RWPE1 (cell line): ENCODE results near the gene AQP12A.
"Not testable (repeated sequence)": the region's sequence is repeated elsewhere in the genome, so short reads cannot be mapped to it uniquely, and the experiment has no call there.

Experiments used
- CTCF ChIA-PET: fragments of 350-600 bp; sonication (Branson Sonifier 250); formaldehyde crosslinking; extraction: SDS; loops from one replicate; lab custom pipeline; 2021; lab: Yijun Ruan, JAX
- POLR2A ChIA-PET: fragments of 400-600 bp; formaldehyde crosslinking; extraction: SDS; loops from one replicate; lab custom pipeline; 2020; ENCODE audit warnings: antibody characterized with exemption; ENCODE audit not compliant: low non-redundant PET; lab: Yijun Ruan, JAX
- DNase-seq: peaks from one replicate; pipeline ENCODE4 v3.0.0; 2012; ENCODE audit warnings: low spot score
- H3K27ac ChIP-seq: fragments of 450-650 bp; 2 replicates; pipeline ENCODE4 v1.5.1; 2017
- TF ChIP-seq, protein P1 (sequence below): fragments of 450-650 bp; conservative IDR thresholded peaks from 2 replicates; pipeline ENCODE4 v1.5.1; 2017; ENCODE audit warnings: low read depth, mild to moderate bottlenecking

The AQP12A gene

GRCh38 chr2:240686460-240686859, 5.2 kb upstream of the AQP12A start:
- POLR2A ChIA-PET, result no interaction called here
- TF ChIP-seq, protein P1, sequence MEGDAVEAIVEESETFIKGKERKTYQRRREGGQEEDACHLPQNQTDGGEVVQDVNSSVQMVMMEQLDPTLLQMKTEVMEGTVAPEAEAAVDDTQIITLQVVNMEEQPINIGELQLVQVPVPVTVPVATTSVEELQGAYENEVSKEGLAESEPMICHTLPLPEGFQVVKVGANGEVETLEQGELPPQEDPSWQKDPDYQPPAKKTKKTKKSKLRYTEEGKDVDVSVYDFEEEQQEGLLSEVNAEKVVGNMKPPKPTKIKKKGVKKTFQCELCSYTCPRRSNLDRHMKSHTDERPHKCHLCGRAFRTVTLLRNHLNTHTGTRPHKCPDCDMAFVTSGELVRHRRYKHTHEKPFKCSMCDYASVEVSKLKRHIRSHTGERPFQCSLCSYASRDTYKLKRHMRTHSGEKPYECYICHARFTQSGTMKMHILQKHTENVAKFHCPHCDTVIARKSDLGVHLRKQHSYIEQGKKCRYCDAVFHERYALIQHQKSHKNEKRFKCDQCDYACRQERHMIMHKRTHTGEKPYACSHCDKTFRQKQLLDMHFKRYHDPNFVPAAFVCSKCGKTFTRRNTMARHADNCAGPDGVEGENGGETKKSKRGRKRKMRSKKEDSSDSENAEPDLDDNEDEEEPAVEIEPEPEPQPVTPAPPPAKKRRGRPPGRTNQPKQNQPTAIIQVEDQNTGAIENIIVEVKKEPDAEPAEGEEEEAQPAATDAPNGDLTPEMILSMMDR, result no peak
- CTCF ChIA-PET, result interaction anchor here (0.7 kb wide), 1 partner anchor 37 kb away, joined by 4 read pairs; no protein-coding TSS in a partner anchor
- no peak overlapping the region for H3K27ac ChIP-seq
- DNase-seq, result no peak

GRCh38 chr2:240687045-240687740, 4.5 kb upstream of the AQP12A start:
- POLR2A ChIA-PET, result no interaction called here
- CTCF ChIA-PET, result interaction anchor here (0.5 to 0.7 kb wide), 2 partner anchors 16 to 37 kb away, joined by 4 read pairs; no protein-coding TSS in a partner anchor

DNA sequence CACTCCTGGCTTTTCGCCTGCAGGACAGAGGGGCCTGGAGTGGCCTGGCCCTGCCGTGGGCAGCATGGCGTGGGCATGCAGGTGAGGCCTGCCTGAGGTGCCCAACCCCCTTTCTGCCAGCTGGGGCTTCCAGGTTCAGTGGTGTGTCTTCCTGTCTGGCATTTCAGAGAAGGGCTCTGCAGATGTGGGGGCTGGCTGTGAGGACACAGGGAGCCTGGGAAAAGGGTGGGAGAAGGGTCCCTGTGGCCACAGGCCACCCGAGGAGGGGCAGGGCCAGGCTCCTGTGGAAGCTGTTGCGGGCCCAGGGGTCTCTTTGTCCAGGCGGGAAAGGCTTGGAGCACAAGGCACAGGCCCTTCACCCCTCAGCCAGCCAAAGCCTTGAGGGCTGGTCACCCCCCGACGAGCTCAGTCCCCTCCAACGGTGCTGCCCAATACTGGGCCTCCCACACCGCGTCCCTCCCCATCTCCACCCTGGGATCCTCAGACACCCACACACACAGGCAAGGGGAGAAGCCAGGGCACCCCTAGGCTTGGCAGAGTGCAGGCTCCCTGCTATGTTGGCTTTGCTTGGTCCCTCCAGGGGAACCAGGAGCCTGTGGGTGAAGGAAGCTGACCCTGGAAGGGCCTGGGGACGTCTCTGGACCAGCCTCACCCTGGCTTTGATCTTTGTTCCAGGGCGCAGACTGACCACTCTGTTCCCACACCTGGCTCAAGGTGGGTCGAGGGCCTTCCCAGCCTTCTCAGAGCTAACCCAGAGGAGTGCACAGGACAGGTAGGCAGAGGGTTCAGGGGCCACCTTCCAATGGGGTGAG, 3.7 kb upstream of the AQP12A start:
- TF ChIP-seq, protein P1, result no peak
- POLR2A ChIA-PET, result no interaction called here
- CTCF ChIA-PET, result no interaction called here
- H3K27ac ChIP-seq, result no peak overlapping the region
- no peak for DNase-seq

More at GRCh38 chr2:240687045-240687740, 4.5 kb upstream of the AQP12A start:
- no peak overlapping the region for H3K27ac ChIP-seq
- DNase-seq, result no peak
- TF ChIP-seq, protein P1, result no peak

GRCh38 chr2:240688553-240688919, 3.1 kb upstream of the AQP12A start:
- ChIA-PET CTCF (no interaction called here), POLR2A (no interaction called here)
- DNase-seq, result no peak
- TF ChIP-seq, protein P1, result no peak
- no peak overlapping the region for H3K27ac ChIP-seq

- ChIA-PET POLR2A (no interaction called here), CTCF (interaction anchor here (0.7 kb wide), 1 partner anchor 357 kb away, joined by 3 read pairs; no protein-coding TSS in a partner anchor)
- no peak overlapping the region for H3K27ac ChIP-seq
- no peak for DNase-seq
- TF ChIP-seq, protein P1, result no peak
These were observed 1.7 kb upstream of the AQP12A start for GRCh38 chr2:240689975-240690374.

DNA sequence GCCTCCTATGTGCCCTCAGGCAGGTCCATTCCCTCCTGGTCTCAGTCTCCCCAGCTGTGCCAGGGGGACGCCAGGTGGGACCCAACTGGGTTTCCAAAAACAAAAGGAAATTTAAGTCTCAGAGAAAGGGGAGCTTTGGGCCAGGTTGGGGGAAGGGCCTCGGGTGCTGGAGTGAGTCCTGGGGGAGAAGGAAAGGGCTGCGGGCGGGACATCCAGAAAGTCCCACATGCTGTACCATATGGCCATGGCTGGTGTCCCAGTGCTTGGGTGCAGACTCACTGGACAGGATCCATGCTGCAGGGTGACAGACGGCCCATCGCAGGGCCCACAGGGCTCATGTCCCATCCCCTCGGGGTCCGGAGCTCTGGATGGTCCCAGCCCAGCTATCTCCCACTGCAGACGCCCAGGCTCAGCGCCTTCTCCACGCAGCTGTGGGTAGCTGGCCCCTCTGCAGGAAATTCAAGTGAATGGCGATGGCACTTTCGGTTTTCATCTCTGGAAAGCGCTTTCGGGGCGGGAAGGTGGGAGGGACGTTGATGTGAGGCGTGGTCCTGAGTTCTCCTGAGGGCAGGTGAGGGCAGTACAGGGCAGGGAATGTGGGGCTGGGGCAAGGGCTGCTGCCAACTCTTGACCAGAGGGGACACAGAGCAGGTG, 1.1 kb upstream of the AQP12A start:
- POLR2A ChIA-PET, H3K27ac ChIP-seq, DNase-seq: not testable (repeated sequence)
- CTCF ChIA-PET, result interaction anchor here (0.7 kb wide), 1 partner anchor 357 kb away, joined by 3 read pairs; no protein-coding TSS in a partner anchor

- CTCF ChIA-PET, POLR2A ChIA-PET, DNase-seq, H3K27ac ChIP-seq: not testable (repeated sequence)
These were observed 615 bp upstream of the AQP12A start for GRCh38 chr2:240691075-240691427.

DNA sequence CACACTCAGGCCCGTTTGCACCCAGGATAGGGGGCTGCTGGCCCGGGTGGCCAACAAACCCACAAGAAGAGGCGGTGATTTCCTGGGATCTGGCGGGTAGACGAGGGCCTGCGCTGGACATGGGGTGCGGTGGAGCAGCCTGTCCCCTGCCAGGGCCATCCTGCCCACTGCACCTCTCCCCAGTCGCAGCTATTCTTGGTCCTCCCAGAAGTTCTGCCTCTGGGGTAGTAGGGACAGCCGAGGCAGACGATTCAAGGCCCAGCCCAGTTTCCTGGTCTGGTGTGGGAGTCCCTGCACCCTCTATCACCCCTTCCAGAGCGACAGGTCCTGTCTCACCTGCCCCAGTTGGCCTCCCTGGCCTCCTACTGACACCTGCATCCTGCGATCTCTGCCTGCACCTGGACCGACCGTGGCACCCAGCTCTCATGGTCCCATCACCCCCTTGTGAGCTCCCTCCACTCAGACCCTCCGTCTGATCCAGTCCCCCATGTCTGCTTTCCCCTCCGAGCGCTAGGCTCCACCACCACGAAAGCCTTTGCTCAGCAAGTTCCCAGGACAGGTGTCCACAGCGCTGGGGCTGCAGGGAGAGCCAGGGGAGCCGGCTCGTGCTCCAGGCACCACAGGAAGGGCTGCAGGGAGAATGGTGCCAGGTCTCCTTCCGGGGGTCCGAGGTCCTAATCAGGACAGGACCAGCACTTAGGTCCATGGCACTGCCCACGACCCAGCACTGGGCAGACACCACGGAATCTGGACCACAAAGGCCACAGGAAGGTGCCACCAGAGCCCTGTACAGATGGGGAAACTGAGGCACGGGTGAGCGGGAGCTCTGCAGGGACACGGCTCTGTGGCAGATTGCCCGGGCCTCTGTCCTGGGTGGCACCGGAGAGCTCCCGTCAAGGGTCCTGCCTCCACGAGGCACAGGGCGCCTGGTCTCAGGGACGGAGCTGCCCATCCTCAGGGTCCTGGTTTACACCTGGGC, 1.2 kb downstream of the AQP12A start:
- CTCF ChIA-PET, H3K27ac ChIP-seq, POLR2A ChIA-PET, DNase-seq: not testable (repeated sequence)

- POLR2A ChIA-PET, CTCF ChIA-PET, H3K27ac ChIP-seq, DNase-seq: not testable (repeated sequence)
These were observed 2.6 kb downstream of the AQP12A start for GRCh38 chr2:240694304-240694703.
